Type B pancreatic cell (in vitro differentiated cells): ENCODE results near the gene DNAJA3. TPM values are rescaled to one million over a fixed set of nuclear protein-coding genes. Genes with fewer than 3 reads are reported as not detected.
A peak's percentile ranks its signal among the peaks of the same experiment; 100 is the strongest.

ENCODE experiments used
- DNase-seq: peaks from one replicate; pipeline ENCODE4 v3.0.0; 2021; ENCODE audit warnings: mixed read lengths; ENCODE audit not compliant: unreplicated experiment; ENCODE audit errors: extremely low spot score
- H3K27ac Mint-ChIP-seq: 2 replicates; pipeline ENCODE4 v1.8.0; 2021; ENCODE audit warnings: mild to moderate bottlenecking, mixed read lengths
- H3K27me3 Mint-ChIP-seq: 2 replicates; pipeline ENCODE4 v1.8.0; 2021; ENCODE audit warnings: mixed read lengths
- H3K36me3 Mint-ChIP-seq: 2 replicates; pipeline ENCODE4 v1.8.0; 2021; ENCODE audit warnings: mixed read lengths
- H3K4me1 Mint-ChIP-seq: one replicate; pipeline ENCODE4 v1.8.0; 2021; ENCODE audit warnings: mixed read lengths; ENCODE audit not compliant: unreplicated experiment
- H3K4me3 Mint-ChIP-seq: 2 replicates; pipeline ENCODE4 v1.8.0; 2021; ENCODE audit warnings: mild to moderate bottlenecking, mixed read lengths
- H3K9me3 Mint-ChIP-seq: 2 replicates; pipeline ENCODE4 v1.8.0; 2021; ENCODE audit warnings: mixed read lengths
- CTCF ChIP-seq: fragments of 200-600 bp; sonication (generic); conservative IDR thresholded peaks from 2 replicates; pipeline ENCODE4 v1.5.0; 2021; ENCODE audit warnings: antibody characterized with exemption, mild to moderate bottlenecking
- total RNA-seq: library from RNA; stranded (reverse); gene quantifications from 2 replicates; pipeline ENCODE4 v1.2.1, GENCODE V29; 2021; ENCODE audit warnings: low replicate concordance

DNAJA3 gene
- total RNA-seq, 1 donor from 2014 or later: 46.5 TPM

DNA sequence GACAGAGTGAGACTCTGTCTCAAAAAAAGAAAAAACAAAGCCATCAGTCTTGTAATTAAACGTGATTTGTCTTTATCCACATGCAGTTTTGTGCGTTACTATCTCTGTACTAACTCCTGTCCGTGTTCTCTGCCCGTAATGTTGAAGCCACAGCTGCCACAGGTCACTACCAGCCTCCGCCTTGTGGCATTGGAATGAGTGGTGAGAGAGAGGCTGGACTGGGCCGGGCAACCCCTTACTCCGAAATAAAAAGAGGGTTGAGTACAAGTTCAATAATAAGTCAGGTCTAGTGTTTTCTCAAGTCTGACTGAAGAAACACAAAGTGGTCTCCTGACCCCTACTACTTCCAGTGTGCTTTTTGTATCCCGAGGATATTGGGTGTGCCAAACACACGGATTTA lies 5.4 kb downstream of the DNAJA3 start:
- H3K27me3 Mint-ChIP-seq: no peaks in the 10 kb centered on the region
- no peak overlapping the region for H3K27ac Mint-ChIP-seq
- no peak for TF ChIP-seq CTCF
- no peak overlapping the region for H3K4me3 Mint-ChIP-seq
- H3K9me3 Mint-ChIP-seq: no peaks in the 10 kb centered on the region
- no peak for DNase-seq
- peaks cover 13% of the 10 kb centered on the region for H3K36me3 Mint-ChIP-seq
- H3K4me1 Mint-ChIP-seq: peaks cover 18% of the 10 kb centered on the region

DNA sequence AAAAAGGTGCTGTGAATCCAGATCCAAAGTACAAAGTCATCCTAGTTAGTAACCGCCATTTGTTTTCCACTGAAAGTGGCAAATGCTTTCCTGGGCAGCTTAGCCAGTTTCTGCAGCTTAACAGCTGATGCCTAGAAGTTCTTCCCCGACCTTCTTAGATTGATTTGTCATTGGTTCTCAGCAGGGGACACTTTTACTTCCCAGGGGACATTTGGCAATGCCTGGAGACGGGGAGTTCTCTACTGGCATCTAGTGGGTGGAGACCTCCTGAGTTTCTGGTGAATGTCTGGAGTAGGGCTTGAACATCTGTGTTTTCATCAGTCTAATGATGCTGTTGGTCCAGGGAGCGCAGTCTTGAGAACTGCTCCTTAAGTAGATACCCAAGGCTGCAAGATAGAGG lies 7.6 kb downstream of the DNAJA3 start:
- Mint-ChIP-seq H3K4me1 (peaks cover 4% of the 10 kb centered on the region), H3K36me3 (peaks cover 10% of the 10 kb centered on the region), H3K9me3 (no peaks in the 10 kb centered on the region), H3K27ac (peak overlapping the region; percentile 16), H3K4me3 (no peak overlapping the region), H3K27me3 (no peaks in the 10 kb centered on the region)
- TF ChIP-seq CTCF: no peak
- no peak for DNase-seq

GRCh38 chr16:4433914-4434787 lies 8.5 kb downstream of the DNAJA3 start:
- Mint-ChIP-seq H3K27me3 (no peaks in the 10 kb centered on the region), H3K36me3 (peaks cover 6% of the 10 kb centered on the region), H3K9me3 (no peaks in the 10 kb centered on the region), H3K4me3 (no peak overlapping the region), H3K4me1 (no peaks in the 10 kb centered on the region), H3K27ac (peak overlapping the region; percentile 16)
- DNase-seq: no peak
- no peak for TF ChIP-seq CTCF

DNA sequence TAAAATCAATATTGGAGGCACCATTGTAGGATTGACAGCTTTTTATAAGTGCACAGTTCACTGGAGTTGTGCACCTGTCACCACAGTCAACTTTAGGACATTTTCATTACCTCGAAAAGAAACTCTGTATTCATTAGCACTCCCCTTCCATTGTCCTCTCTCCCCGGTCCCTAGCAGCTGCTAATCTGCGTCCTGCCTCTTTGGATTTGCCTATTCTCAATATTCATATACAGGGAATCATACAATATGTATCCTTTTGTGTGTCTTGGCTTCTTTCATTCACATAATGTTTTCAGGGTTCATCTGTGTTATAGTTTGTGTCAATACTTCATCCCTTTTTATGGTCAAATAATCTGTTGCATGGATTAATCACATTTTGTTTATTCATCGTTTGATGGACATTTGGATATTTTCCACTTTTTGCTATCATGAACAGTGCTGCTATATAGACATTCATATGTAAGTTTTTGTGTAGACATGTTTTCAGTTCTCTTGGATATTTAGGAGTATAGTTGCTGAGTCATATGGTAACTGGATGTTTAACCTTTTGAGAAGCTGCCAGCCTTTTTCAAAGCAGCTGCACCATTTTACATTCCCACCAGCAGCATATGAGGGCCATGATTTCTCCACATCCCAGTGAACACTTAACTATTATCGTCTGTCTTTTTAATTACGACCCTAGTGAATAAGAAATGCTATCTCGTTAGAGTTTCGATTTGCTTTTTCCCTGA lies 9.8 kb downstream of the DNAJA3 start:
- H3K36me3 Mint-ChIP-seq: peaks cover 6% of the 10 kb centered on the region
- no peak for TF ChIP-seq CTCF

GRCh38 chr16:4437366-4437765 lies 11.7 kb downstream of the DNAJA3 start:
- DNase-seq: no peak
- Mint-ChIP-seq H3K4me3 (no peak overlapping the region), H3K36me3 (peaks cover 7% of the 10 kb centered on the region), H3K27me3 (no peaks in the 10 kb centered on the region), H3K4me1 (no peaks in the 10 kb centered on the region), H3K9me3 (no peaks in the 10 kb centered on the region), H3K27ac (no peak overlapping the region)
- no peak for TF ChIP-seq CTCF

More for the DNA sequence above, 9.8 kb downstream of the DNAJA3 start:
- no peak overlapping the region for H3K4me3 Mint-ChIP-seq
- no peaks in the 10 kb centered on the region for H3K9me3 Mint-ChIP-seq
- no peaks in the 10 kb centered on the region for H3K4me1 Mint-ChIP-seq
- DNase-seq: no peak
- no peak overlapping the region for H3K27ac Mint-ChIP-seq
- no peaks in the 10 kb centered on the region for H3K27me3 Mint-ChIP-seq
